ENCODE results near the gene MPP2.
A peak's percentile ranks its signal among the peaks of the same experiment; 100 is the strongest.

Gene MPP2

GRCh38 chr17:43861960-43862359 lies 45.4 kb downstream of the MPP2 start:
- H3K27me3 Mint-ChIP-seq (ENCODE audit: low read depth, poor library complexity), result peaks cover 31% of the 10 kb centered on the region
- no peak overlapping the region for H3K27ac Mint-ChIP-seq
- H3K36me3 Mint-ChIP-seq (ENCODE audit: low read depth), result no peaks in the 10 kb centered on the region
- no peak for DNase-seq
- H3K4me1 Mint-ChIP-seq, result peaks cover 50% of the 10 kb centered on the region
- TF ChIP-seq, protein P1, sequence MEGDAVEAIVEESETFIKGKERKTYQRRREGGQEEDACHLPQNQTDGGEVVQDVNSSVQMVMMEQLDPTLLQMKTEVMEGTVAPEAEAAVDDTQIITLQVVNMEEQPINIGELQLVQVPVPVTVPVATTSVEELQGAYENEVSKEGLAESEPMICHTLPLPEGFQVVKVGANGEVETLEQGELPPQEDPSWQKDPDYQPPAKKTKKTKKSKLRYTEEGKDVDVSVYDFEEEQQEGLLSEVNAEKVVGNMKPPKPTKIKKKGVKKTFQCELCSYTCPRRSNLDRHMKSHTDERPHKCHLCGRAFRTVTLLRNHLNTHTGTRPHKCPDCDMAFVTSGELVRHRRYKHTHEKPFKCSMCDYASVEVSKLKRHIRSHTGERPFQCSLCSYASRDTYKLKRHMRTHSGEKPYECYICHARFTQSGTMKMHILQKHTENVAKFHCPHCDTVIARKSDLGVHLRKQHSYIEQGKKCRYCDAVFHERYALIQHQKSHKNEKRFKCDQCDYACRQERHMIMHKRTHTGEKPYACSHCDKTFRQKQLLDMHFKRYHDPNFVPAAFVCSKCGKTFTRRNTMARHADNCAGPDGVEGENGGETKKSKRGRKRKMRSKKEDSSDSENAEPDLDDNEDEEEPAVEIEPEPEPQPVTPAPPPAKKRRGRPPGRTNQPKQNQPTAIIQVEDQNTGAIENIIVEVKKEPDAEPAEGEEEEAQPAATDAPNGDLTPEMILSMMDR (IDR thresholded peaks at IDR 0.05), result no peak
- H3K4me3 Mint-ChIP-seq, result no peak overlapping the region
- no peaks in the 10 kb centered on the region for H3K9me3 Mint-ChIP-seq

DNA sequence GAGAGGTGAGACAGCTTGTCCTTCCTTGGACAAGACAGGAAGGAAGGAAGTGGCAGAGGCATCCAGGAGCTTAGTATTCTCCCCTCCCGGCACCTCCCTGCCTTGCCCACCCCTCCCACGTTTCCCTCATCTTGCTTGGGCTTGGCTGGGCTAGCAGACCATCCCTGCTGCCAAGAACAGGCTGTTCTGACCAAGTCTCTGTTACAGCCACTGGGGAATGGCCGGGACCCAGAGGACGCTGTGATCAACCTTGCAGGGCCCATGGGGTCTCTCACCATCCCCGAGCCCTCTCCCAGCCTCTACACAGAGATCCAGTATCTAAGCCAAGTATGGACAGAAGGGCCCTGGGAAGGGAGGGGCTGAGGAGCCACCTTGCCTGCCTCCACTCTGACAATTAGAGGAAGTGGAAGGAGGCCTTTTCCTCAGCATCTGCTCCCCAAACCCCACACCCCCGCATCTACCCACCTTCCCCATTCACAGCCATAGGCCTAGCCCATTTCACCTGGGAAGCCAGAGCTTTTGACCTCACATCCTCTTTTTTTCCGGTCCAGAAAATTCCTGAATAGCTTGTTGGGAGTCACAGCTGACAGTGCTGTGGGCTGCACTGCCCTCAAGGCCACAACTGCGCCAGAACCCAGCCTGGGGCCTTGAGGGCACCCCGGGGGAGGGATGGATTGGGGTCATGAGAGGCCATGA lies 46.3 kb downstream of the MPP2 start:
- TF ChIP-seq, protein P1 (IDR thresholded peaks at IDR 0.05), result no peak
- Mint-ChIP-seq H3K4me1 (peaks cover 50% of the 10 kb centered on the region), H3K27ac (peak overlapping the region; percentile 25), H3K36me3 (ENCODE audit: low read depth) (no peaks in the 10 kb centered on the region), H3K27me3 (ENCODE audit: low read depth, poor library complexity) (peaks cover 22% of the 10 kb centered on the region), H3K4me3 (peak overlapping the region; percentile 24), H3K9me3 (no peaks in the 10 kb centered on the region)
- DNase-seq, result no peak

GRCh38 chr17:43860077-43860725 lies 47.1 kb downstream of the MPP2 start:
- DNase-seq, result no peak
- no peaks in the 10 kb centered on the region for H3K9me3 Mint-ChIP-seq
- peaks cover 15% of the 10 kb centered on the region for H3K27me3 Mint-ChIP-seq (ENCODE audit: low read depth, poor library complexity)
- H3K4me3 Mint-ChIP-seq, result no peak overlapping the region
- TF ChIP-seq, protein P1 (IDR thresholded peaks at IDR 0.05), result no peak
- peaks cover 50% of the 10 kb centered on the region for H3K4me1 Mint-ChIP-seq
- H3K27ac Mint-ChIP-seq, result no peak overlapping the region
- H3K36me3 Mint-ChIP-seq (ENCODE audit: low read depth), result no peaks in the 10 kb centered on the region

DNA sequence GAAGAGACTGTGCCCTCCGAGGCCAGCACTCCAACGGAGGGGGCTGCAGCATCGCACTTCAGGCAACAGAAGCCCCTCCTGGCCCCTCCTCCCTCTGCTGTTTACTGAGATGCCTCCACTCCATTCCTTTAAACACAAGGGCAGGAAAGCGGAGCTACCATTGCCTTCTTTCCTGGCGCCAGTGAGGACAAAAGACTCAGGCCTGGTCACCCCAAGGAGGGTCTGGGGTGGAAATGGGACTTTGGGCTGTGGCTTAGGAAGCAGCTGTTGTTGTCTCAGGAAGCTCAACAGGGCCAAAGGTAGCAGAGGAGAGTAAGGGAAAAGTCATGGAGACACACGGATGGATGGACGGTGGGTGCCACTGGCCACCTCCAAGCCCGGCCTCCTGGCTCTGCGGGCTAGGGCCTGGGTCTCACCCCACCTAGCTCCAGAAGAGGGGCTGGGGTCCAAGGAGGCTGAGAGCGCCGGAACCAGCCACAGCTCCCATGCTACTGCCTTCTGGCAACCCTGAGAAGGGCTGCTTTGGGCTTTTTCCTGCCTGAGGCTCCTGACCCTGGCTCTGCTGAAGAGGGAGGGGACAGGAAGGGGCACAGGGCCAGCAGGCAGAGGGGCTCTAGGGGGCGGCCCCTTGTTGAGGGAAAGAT lies 49.3 kb downstream of the MPP2 start:
- H3K9me3 Mint-ChIP-seq, result no peaks in the 10 kb centered on the region
- no peak overlapping the region for H3K4me3 Mint-ChIP-seq
- DNase-seq, result no peak
- no peaks in the 10 kb centered on the region for H3K36me3 Mint-ChIP-seq (ENCODE audit: low read depth)
- H3K4me1 Mint-ChIP-seq, result peaks cover 51% of the 10 kb centered on the region
- H3K27ac Mint-ChIP-seq, result no peak overlapping the region
- H3K27me3 Mint-ChIP-seq (ENCODE audit: low read depth, poor library complexity), result peaks cover 25% of the 10 kb centered on the region
- TF ChIP-seq, protein P1 (IDR thresholded peaks at IDR 0.05), result no peak

GRCh38 chr17:43857141-43857540 lies 50.2 kb downstream of the MPP2 start:
- Mint-ChIP-seq H3K4me1 (peaks cover 51% of the 10 kb centered on the region), H3K27me3 (ENCODE audit: low read depth, poor library complexity) (peaks cover 32% of the 10 kb centered on the region), H3K9me3 (no peaks in the 10 kb centered on the region), H3K36me3 (ENCODE audit: low read depth) (no peaks in the 10 kb centered on the region), H3K4me3 (no peak overlapping the region), H3K27ac (no peak overlapping the region)
- DNase-seq, result no peak
- TF ChIP-seq, protein P1 (IDR thresholded peaks at IDR 0.05), result no peak

Measured in nephron progenitor cell (in vitro differentiated cells).